Activated B cell treated with CpG ODN at 0.5 μM for 24 hours (primary cell): ENCODE data around the gene FHIT. TPM values are rescaled to one million over a fixed set of nuclear protein-coding genes. Genes with fewer than 3 reads are reported as not detected.

Experiments used
- ATAC-seq: fragments of 200-7000 bp; cut with Tn5 transposase; one replicate; pipeline ENCODE4 v1.10.0; 2021; ENCODE audit warnings: low read depth, mild to moderate bottlenecking, moderate library complexity
- CTCF ChIA-PET: fragments of 350-600 bp; sonication (Branson Sonifier 250); formaldehyde crosslinking; loops from one replicate; lab custom pipeline; 2021; ENCODE audit warnings: antibody characterized with exemption; lab: Charles Lee
- POLR2A ChIA-PET: fragments of 350-600 bp; sonication (Branson Sonifier 250); formaldehyde crosslinking; loops from one replicate; lab custom pipeline; 2021; ENCODE audit warnings: antibody characterized with exemption; lab: Charles Lee
- DNase-seq: peaks from one replicate; pipeline ENCODE4 v3.0.0; 2022
- H3K27ac Mint-ChIP-seq: one replicate; pipeline ENCODE4 v1.8.0; 2020; ENCODE audit warnings: mixed read lengths
- H3K27me3 Mint-ChIP-seq: one replicate; pipeline ENCODE4 v1.8.0; 2021; ENCODE audit warnings: mixed read lengths
- H3K36me3 Mint-ChIP-seq: one replicate; pipeline ENCODE4 v1.8.0; 2021; ENCODE audit warnings: low read depth, mixed read lengths
- H3K4me1 Mint-ChIP-seq: one replicate; pipeline ENCODE4 v1.8.0; 2021; ENCODE audit warnings: mixed read lengths
- H3K4me3 Mint-ChIP-seq: one replicate; pipeline ENCODE4 v1.8.0; 2020; ENCODE audit warnings: mild to moderate bottlenecking, mixed read lengths
- H3K9me3 Mint-ChIP-seq: one replicate; pipeline ENCODE4 v1.8.0; 2020; ENCODE audit warnings: mixed read lengths
- intact Hi-C: fragments of 100-400 bp; cut with micrococcal nuclease; formaldehyde crosslinking; loops from one replicate; pipeline ENCODE4 v1.15.1; 2024
- total RNA-seq: library from RNA; stranded (reverse); gene quantifications from 2 replicates; pipeline ENCODE4 v1.2.3, GENCODE V29; 2022
- TF ChIP-seq, protein P1 (sequence below): fragments of 200-600 bp; IDR thresholded peaks from one replicate; pipeline ENCODE4 v1.8.0; 2022; ENCODE audit warnings: antibody characterized with exemption, mild to moderate bottlenecking

Gene FHIT
- total RNA-seq, 1 donor from 2014 or later = 5.5 TPM

DNA sequence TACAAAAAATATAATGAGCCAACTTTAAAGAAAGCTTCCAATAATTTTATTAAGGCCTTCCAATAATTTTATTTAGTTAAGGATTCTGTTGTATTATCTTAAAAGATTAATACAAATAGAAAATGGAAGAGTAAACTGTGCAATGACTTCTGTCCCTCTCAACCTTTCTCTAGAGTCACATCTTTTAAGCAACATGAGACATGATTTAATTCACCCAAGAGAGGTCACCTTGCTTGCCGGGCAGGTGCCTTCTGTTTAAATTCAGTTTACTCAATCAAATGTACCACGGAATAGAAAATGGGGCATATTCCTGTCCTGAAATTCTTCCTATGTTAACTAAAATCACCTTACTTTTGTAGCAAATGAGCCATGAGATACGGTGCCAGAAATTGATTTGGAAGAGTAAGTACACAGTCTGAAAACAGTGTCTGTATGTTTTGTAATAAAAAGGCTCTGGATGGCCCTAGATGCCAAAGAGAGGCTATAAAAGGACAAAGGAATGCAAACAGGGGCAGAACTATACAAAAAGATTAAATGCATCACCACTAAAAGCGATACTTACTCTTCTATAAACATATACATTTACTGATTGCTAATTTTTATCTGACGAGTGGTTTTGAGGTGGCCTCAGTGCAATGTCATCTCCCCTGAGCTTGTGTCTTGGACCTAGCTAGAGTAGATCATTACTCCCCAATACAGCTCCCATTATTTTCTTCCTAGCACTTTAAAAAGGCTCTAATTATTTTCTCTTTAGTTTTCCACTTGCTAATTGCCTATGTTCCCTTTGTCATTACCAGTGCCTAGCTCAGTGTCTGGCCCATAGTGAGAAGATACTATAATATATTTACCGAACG is 134.0 kb downstream of the FHIT start:
- Mint-ChIP-seq H3K27me3 (no peaks in the 10 kb centered on the region), H3K4me3 (no peak overlapping the region), H3K9me3 (peaks cover 10% of the 10 kb centered on the region), H3K4me1 (no peaks in the 10 kb centered on the region), H3K27ac (no peak overlapping the region), H3K36me3 (no peaks in the 10 kb centered on the region)
- ATAC-seq (no peak), DNase-seq (no peak)
- intact Hi-C loops = no loop called here
- ChIA-PET CTCF (no interaction called here), POLR2A (no interaction called here)
- TF ChIP-seq, protein P1, sequence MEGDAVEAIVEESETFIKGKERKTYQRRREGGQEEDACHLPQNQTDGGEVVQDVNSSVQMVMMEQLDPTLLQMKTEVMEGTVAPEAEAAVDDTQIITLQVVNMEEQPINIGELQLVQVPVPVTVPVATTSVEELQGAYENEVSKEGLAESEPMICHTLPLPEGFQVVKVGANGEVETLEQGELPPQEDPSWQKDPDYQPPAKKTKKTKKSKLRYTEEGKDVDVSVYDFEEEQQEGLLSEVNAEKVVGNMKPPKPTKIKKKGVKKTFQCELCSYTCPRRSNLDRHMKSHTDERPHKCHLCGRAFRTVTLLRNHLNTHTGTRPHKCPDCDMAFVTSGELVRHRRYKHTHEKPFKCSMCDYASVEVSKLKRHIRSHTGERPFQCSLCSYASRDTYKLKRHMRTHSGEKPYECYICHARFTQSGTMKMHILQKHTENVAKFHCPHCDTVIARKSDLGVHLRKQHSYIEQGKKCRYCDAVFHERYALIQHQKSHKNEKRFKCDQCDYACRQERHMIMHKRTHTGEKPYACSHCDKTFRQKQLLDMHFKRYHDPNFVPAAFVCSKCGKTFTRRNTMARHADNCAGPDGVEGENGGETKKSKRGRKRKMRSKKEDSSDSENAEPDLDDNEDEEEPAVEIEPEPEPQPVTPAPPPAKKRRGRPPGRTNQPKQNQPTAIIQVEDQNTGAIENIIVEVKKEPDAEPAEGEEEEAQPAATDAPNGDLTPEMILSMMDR = no peak

DNA sequence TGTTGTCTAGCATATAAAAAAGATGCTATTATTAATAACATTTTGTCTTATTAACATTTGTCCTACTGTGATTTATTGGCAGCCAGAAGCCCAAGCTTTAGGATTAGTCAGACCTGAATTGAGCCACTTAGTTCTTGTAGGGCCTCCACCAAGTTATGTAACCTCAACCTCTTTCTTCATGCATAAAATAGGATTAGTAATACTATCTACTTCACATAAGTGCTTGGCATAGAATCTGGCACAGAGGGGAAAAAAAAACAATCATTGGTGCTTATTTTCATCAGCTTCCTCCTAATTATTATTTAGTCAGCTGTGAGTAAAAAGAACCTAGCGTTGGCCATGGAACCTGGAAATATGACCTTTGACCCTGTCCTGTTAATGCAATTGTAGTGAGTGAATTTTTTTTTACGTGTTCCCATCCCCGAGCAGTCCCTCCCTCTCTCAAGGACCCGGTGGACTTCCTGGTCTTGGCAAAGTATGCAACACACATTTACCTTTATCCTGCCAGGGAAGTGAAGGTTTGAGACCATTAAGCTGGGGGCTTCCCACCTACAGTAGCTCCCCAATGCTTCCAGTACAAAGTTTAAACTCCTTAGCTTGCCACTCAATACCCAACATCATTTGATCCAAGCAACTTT is 136.8 kb downstream of the FHIT start:
- no peak for ATAC-seq
- no peak overlapping the region for H3K27ac Mint-ChIP-seq
- POLR2A ChIA-PET = no interaction called here

DNA sequence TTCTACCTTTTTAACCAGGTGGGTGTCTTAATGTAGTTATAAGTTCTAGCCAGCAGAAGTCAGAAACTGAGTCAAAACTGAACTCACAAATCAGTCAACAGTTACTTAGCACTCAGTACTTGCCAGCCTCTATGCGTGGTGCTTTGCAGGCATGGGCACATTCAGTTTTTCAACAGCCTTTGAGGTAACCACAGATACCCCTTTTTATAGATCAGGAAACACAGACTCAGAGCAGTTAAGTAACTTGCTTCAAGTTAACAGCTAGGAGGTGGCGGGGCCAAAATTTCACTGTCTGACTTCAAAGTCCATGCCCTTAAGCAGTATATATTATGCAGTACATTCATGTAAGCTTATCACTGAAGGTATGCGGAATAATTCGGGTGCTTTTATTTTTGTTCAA is 139.4 kb downstream of the FHIT start:
- Mint-ChIP-seq H3K36me3 (no peaks in the 10 kb centered on the region), H3K4me1 (no peaks in the 10 kb centered on the region), H3K27ac (no peak overlapping the region), H3K9me3 (no peaks in the 10 kb centered on the region), H3K27me3 (no peaks in the 10 kb centered on the region), H3K4me3 (no peak overlapping the region)
- ChIA-PET CTCF (no interaction called here), POLR2A (interaction anchor here (0.5 kb wide), 1 partner anchor 570 kb away, joined by 5 read pairs; no protein-coding TSS in a partner anchor)
- no peak for ATAC-seq
- TF ChIP-seq, protein P1 = no peak
- no peak for DNase-seq
- intact Hi-C loops = no loop called here

More for the DNA sequence above, 136.8 kb downstream of the FHIT start:
- intact Hi-C loops = no loop called here
- no peak for DNase-seq
- Mint-ChIP-seq H3K36me3 (no peaks in the 10 kb centered on the region), H3K4me1 (no peaks in the 10 kb centered on the region), H3K9me3 (no peaks in the 10 kb centered on the region), H3K27me3 (no peaks in the 10 kb centered on the region), H3K4me3 (no peak overlapping the region)
- TF ChIP-seq, protein P1 = no peak
- CTCF ChIA-PET = no interaction called here

DNA sequence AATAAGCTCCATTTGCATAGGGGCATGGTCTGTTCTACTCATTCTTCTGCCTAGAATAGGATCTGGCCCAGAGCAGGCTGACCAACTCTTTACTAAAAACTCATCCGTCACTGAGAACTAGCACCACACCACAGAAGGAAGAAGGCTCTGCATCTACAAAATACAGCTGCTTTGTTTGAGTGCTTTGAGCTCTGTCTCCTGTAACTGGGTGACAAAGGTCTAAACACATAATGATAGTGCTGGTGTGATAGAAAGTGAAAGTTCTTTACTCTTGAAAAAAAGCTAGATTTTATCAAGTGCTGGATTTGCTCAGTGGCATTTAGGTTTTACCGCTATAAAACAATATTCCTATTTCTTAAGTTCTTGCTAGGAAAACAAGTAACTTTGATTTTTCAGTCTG is 140.7 kb downstream of the FHIT start:
- TF ChIP-seq, protein P1 = no peak
- Mint-ChIP-seq H3K27me3 (no peaks in the 10 kb centered on the region), H3K27ac (no peak overlapping the region), H3K4me1 (no peaks in the 10 kb centered on the region), H3K9me3 (no peaks in the 10 kb centered on the region), H3K4me3 (no peak overlapping the region), H3K36me3 (no peaks in the 10 kb centered on the region)
- ChIA-PET CTCF (no interaction called here), POLR2A (no interaction called here)
- no peak for ATAC-seq
- intact Hi-C loops = no loop called here
- DNase-seq = no peak

DNA sequence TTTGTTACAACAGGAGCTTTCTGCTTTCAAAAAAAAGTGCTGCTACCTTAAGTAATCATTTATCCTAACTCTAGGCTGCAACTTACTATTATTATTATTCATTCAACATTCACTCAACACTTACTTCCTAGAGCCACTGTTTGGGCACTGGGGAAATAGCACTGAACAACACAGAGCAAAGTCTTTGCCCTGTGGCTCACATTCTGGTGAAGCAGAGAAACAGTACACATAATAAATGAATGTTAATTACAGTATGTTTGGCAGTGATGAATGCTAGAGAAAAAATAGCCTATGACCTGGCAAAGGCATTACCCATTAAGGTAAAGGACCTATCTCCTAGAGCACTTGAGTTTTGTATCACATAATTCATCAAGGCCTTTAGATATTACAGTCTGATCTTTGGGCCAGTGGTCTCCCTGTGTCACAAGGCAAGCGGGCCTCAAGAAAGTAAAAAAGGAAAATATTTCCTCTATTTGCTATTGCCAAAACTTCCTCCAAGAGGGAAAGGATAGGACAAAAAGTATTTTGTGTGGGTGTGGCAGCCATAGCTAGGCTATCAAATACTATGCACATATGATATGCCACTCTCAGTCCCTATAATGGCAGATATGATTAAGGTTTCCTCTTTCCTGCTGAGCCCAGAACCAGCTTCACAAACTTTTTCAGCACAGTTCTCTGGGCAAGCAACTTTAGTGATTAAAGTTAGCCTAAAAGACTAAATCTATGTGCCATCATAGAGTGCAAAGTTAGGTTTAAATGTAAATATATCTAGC is 142.8 kb downstream of the FHIT start:
- Mint-ChIP-seq H3K4me1 (no peaks in the 10 kb centered on the region), H3K27ac (no peak overlapping the region), H3K4me3 (no peak overlapping the region), H3K36me3 (no peaks in the 10 kb centered on the region), H3K9me3 (peaks cover 5% of the 10 kb centered on the region), H3K27me3 (no peaks in the 10 kb centered on the region)
- CTCF ChIA-PET = no interaction called here
- TF ChIP-seq, protein P1 = no peak
- DNase-seq (no peak), ATAC-seq (no peak)
- POLR2A ChIA-PET = no interaction called here
- intact Hi-C loops = no loop called here
